Fibroblast of mammary gland (primary cell): ENCODE measurements around the gene CDC14A.
A peak's percentile ranks its signal among the peaks of the same experiment; 100 is the strongest.

Experiments
- DNase-seq: peaks from one replicate; pipeline ENCODE4 v3.0.0-alpha.2; 2010; ENCODE audit warnings: low read depth
- H3K4me3 ChIP-seq: 2 replicates; pipeline ENCODE4 v1.5.1; 2011; ENCODE audit warnings: low read depth, mild to moderate bottlenecking, low read length, moderate library complexity; ENCODE audit not compliant: control insufficient read depth
- TF ChIP-seq, protein P1 (sequence below): conservative IDR thresholded peaks from 2 replicates; pipeline ENCODE4 v1.5.1; 2011; ENCODE audit warnings: low read depth, low read length, inconsistent platforms; ENCODE audit not compliant: control insufficient read depth, insufficient read depth

The CDC14A gene

DNA sequence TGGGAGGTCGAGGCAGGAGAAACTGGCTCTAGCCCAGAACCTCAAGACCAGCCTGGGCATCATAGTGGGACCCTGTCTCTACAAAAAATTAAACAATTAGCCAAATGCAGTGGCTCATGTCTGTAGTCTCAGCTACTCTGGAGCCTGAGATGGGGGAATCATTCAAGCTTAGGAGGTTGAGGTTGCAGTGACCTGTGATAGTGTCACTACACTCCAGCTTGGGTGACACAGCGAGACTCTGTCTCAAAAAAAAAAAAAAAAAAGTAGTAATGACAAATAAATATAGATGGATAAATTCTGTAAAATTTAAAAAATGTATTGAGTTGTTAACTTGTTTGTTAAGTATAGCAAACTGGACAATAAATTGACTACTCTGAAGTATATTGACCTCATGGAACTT is 5.9 kb upstream of the CDC14A start:
- DNase-seq, result no peak
- no peak overlapping the region for H3K4me3 ChIP-seq
- TF ChIP-seq, protein P1, sequence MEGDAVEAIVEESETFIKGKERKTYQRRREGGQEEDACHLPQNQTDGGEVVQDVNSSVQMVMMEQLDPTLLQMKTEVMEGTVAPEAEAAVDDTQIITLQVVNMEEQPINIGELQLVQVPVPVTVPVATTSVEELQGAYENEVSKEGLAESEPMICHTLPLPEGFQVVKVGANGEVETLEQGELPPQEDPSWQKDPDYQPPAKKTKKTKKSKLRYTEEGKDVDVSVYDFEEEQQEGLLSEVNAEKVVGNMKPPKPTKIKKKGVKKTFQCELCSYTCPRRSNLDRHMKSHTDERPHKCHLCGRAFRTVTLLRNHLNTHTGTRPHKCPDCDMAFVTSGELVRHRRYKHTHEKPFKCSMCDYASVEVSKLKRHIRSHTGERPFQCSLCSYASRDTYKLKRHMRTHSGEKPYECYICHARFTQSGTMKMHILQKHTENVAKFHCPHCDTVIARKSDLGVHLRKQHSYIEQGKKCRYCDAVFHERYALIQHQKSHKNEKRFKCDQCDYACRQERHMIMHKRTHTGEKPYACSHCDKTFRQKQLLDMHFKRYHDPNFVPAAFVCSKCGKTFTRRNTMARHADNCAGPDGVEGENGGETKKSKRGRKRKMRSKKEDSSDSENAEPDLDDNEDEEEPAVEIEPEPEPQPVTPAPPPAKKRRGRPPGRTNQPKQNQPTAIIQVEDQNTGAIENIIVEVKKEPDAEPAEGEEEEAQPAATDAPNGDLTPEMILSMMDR, result no peak

- TF ChIP-seq, protein P1, result no peak
- DNase-seq, result peak; percentile 24
- no peak overlapping the region for H3K4me3 ChIP-seq
Observed at GRCh38 chr1:100347009-100347966, 5.0 kb upstream of the CDC14A start.

GRCh38 chr1:100348549-100349144 is 3.7 kb upstream of the CDC14A start:
- H3K4me3 ChIP-seq, result no peak overlapping the region
- TF ChIP-seq, protein P1, result no peak
- no peak for DNase-seq

DNA sequence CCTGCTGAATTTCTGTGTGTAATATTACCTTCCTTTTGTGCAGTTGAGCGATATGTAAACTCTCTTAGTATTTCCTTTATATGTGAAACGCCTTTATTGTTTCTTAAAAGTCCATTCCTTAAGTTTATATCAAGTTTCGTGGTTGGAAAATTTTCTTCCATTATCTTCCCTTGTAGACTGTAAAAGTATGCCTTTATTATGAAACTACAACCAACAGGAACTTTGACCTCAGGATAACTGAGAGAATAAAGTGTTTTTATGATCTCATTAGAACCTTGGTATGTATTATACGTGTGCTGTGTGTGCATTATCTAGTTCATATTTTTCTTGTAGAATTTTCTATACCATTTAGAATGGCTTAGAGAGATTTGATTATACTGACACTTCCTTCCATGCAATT is 3.1 kb upstream of the CDC14A start:
- no peak overlapping the region for H3K4me3 ChIP-seq
- DNase-seq, result no peak
- TF ChIP-seq, protein P1, result no peak

- peak overlapping the region; percentile 83 for H3K4me3 ChIP-seq
- DNase-seq, result no peak
- TF ChIP-seq, protein P1, result no peak
Observed at GRCh38 chr1:100350787-100351094, 1.6 kb upstream of the CDC14A start.

- TF ChIP-seq, protein P1, result peak; percentile 19
- DNase-seq, result peak; percentile 89
Observed at GRCh38 chr1:100351095-100351887, 1.0 kb upstream of the CDC14A start.

More at GRCh38 chr1:100351095-100351887, 1.0 kb upstream of the CDC14A start:
- peak overlapping the region; percentile 83 for H3K4me3 ChIP-seq
